Retinal pigment epithelial cell (primary cell): ENCODE measurements around the gene ATP6V1G3.

ENCODE experiments used
- DNase-seq: peaks from one replicate; pipeline ENCODE4 v3.0.0-alpha.2; 2010; ENCODE audit warnings: low read depth
- H3K4me3 ChIP-seq: 2 replicates; pipeline ENCODE4 v1.5.1; 2011; ENCODE audit warnings: mild to moderate bottlenecking, low read length, control low read depth, moderate library complexity
- CTCF ChIP-seq: conservative IDR thresholded peaks from 2 replicates; pipeline ENCODE4 v1.5.1; 2011; ENCODE audit warnings: low read depth, low read length, control low read depth, inconsistent platforms

The ATP6V1G3 gene

GRCh38 chr1:198493329-198493728, 47.2 kb downstream of the ATP6V1G3 start:
- DNase-seq: no peak
- no peak overlapping the region for H3K4me3 ChIP-seq
- no peak for TF ChIP-seq CTCF

- DNase-seq: no peak
- no peak overlapping the region for H3K4me3 ChIP-seq
- TF ChIP-seq CTCF: no peak
These were observed 47.6 kb downstream of the ATP6V1G3 start for GRCh38 chr1:198492872-198493271.

- no peak for TF ChIP-seq CTCF
- H3K4me3 ChIP-seq: no peak overlapping the region
- DNase-seq: no peak
These were observed 48.9 kb downstream of the ATP6V1G3 start for GRCh38 chr1:198491596-198491995.

- TF ChIP-seq CTCF: no peak
- DNase-seq: no peak
These were observed 49.5 kb downstream of the ATP6V1G3 start for GRCh38 chr1:198491028-198491427.

GRCh38 chr1:198490224-198490623, 50.3 kb downstream of the ATP6V1G3 start:
- DNase-seq: no peak
- TF ChIP-seq CTCF: no peak
- no peak overlapping the region for H3K4me3 ChIP-seq

More at GRCh38 chr1:198491028-198491427, 49.5 kb downstream of the ATP6V1G3 start:
- no peak overlapping the region for H3K4me3 ChIP-seq

GRCh38 chr1:198486903-198487302, 53.6 kb downstream of the ATP6V1G3 start:
- no peak for DNase-seq
- no peak overlapping the region for H3K4me3 ChIP-seq
- no peak for TF ChIP-seq CTCF

- TF ChIP-seq CTCF: no peak
- DNase-seq: no peak
- H3K4me3 ChIP-seq: no peak overlapping the region
These were observed 56.8 kb downstream of the ATP6V1G3 start for GRCh38 chr1:198483645-198484044.
